Upper lobe of left lung (tissue), 6 donors: ENCODE measurements around the gene PECR. TPM values are rescaled to one million over a fixed set of nuclear protein-coding genes. Genes with fewer than 3 reads are reported as not detected.

Experiments used
- ATAC-seq, 2 donors: fragments of 200-7000 bp; cut with Tn5 transposase; one replicate each; pipeline ENCODE4 v1.9.1; 2022; ENCODE audit warnings: mild to moderate bottlenecking in 2 of 2, moderate library complexity in 2 of 2; ENCODE audit not compliant: low FRiP score in 2 of 2
- DNase-seq, 2 donors: peaks; one replicate each; pipeline ENCODE4 v3.0.0-alpha.2; 2019 to 2020
- H3K27ac ChIP-seq, 4 donors: fragments of 200-600 bp; sonication (generic); one replicate each; pipeline ENCODE4 v1.5.1; 2016 to 2019
- H3K27me3 ChIP-seq, 4 donors: fragments of 200-600 bp; sonication (generic); one replicate each; pipeline ENCODE4 v1.5.1; 2017 to 2019
- H3K36me3 ChIP-seq, 4 donors: fragments of 200-600 bp; sonication (generic); one replicate each; pipeline ENCODE4 v1.5.1; 2016 to 2019
- H3K4me1 ChIP-seq, 4 donors: fragments of 200-600 bp; sonication (generic); one replicate each; pipeline ENCODE4 v1.5.1; 2018 to 2019
- H3K4me3 ChIP-seq, 4 donors: fragments of 200-600 bp; sonication (generic); one replicate each; pipeline ENCODE4 v1.5.1; 2017 to 2019; ENCODE audit warnings: mild to moderate bottlenecking in 2 of 4, moderate library complexity in 1 of 4
- H3K9me3 ChIP-seq, 4 donors: fragments of 200-600 bp; sonication (generic); one replicate each; pipeline ENCODE4 v1.5.1; 2018 to 2019
- CTCF ChIP-seq, 6 experiments: fragments of 450-650 bp in 4 of 6; fragments of 200-600 bp in 2 of 6; sonication (generic) in 2 of 6; IDR thresholded peaks; one replicate each; pipeline ENCODE4 v1.5.1; 2016 to 2019; ENCODE audit warnings: antibody characterized with exemption in 6 of 6
- EP300 ChIP-seq, 4 donors: sonication (generic); formaldehyde crosslinking; IDR thresholded peaks; one replicate each; pipeline ENCODE4 v1.5.1; 2017; ENCODE audit warnings: antibody characterized with exemption in 4 of 4, control low read depth in 2 of 4
- POLR2A ChIP-seq, 4 donors: fragments of 450-650 bp; IDR thresholded peaks; one replicate each; pipeline ENCODE4 v1.5.1; 2016 to 2017; ENCODE audit warnings: antibody characterized with exemption in 4 of 4, mild to moderate bottlenecking in 2 of 4
- POLR2AphosphoS5 ChIP-seq, 2 donors: sonication (generic); formaldehyde crosslinking; IDR thresholded peaks; one replicate each; pipeline ENCODE4 v1.5.1; 2017; ENCODE audit warnings: antibody characterized with exemption in 2 of 2
- WGBS, 2 donors: methylation state at CpG; one replicate each; pipeline ENCODE4 v1.1.5; 2017 to 2018; 5-methylcytosine and 5-hydroxymethylcytosine counted together
- total RNA-seq, 6 donors: library from RNA; depleted of rRNA in 4 of 6; stranded (reverse); fragments of >200 nt in 4 of 6; gene quantifications; one replicate each; pipeline versions ENCODE4 v1.1.0 to v1.2.1, GENCODE V29; 2016 to 2021
- donor health status: DM: no; HTN: no; CAD: no; lungs with moderate emphysema.
- donor health status: DM: no; HTN: yes; CAD: no; lungs with severe emphysema.

The PECR gene
- total RNA-seq, result 10 to 100 TPM; 11.9 to 39.8 (median 20.3) TPM

GRCh38 chr2:216081487-216082116 lies at the start of gene PECR, which contains the start of gene TMEM169:
Gene PECR (minus strand): TSS chr2:216081809. CDS start chr2:216081741, 68 bp downstream.
Gene TMEM169 (plus strand): TSS chr2:216081919. CDS start chr2:216095964, 14,045 bp downstream.
- Histone ChIP-seq H3K27ac (peak within 1 kb of the TSS; percentile 56 to 78 (median 70)), H3K4me3 (peak within 1 kb of the TSS; percentile 58 to 82 (median 68))
- DNase-seq, result peak; percentile 93 to 97

GRCh38 chr2:216130346-216130971 lies 48.9 kb upstream of the PECR start:
- TF ChIP-seq POLR2AphosphoS5 (IDR thresholded peaks at IDR 0.05), result no peak
- ATAC-seq, result no peak

More at GRCh38 chr2:216081487-216082116, at the start of gene PECR, which contains the start of gene TMEM169:
- WGBS, 2 donors, result 0% methylated on average over 20 to 34 of the region's 44 CpGs
- TF ChIP-seq CTCF (IDR thresholded peaks at IDR 0.05) (no peak), EP300 (IDR thresholded peaks at IDR 0.05) (no peak), POLR2AphosphoS5 (IDR thresholded peaks at IDR 0.05) (peak in 1 of 2 donors; percentile 75), POLR2A (IDR thresholded peaks at IDR 0.05) (peak in 2 of 4 donors; percentile 22 to 67)
- ATAC-seq, result peak; percentile 96 to 99
- peaks cover 10 to 24% (median 22%) of the 10 kb centered on the region in 4 donors for H3K4me1 ChIP-seq
- no peaks in the 10 kb centered on the region for H3K9me3 ChIP-seq
- H3K36me3 ChIP-seq, result no peaks in the 10 kb centered on the region
- no peaks in the 10 kb centered on the region for H3K27me3 ChIP-seq

DNA sequence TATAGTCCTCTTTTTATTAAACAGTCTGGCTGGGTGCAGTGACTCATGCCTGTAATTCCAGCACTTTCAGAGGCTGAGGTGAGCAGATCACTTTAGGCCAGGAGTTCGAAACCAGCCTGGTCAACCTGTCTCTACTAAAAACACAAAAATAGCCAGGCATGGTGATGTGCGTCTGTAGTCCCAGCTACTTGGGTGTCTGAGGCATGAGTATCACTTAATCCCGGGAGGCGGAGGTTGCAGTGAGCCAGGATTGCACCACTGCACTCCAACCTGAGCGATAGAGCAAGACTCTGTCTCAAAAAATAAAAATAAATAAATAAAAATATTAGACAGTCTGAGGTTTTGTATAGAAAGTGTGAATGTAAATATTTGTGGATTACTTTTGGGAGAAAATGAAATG lies 45.3 kb upstream of the PECR start:
- Histone ChIP-seq H3K27me3 (no peaks in the 10 kb centered on the region), H3K9me3 (no peaks in the 10 kb centered on the region), H3K4me3 (no peak overlapping the region), H3K36me3 (peaks cover 35 to 99% (median 69%) of the 10 kb centered on the region in 4 donors), H3K4me1 (peaks cover 5 to 19% (median 15%) of the 10 kb centered on the region in 4 donors), H3K27ac (no peak overlapping the region)
- TF ChIP-seq EP300 (IDR thresholded peaks at IDR 0.05) (no peak), CTCF (IDR thresholded peaks at IDR 0.05) (no peak)
- DNase-seq (no peak), ATAC-seq (no peak)
- WGBS, 2 donors, result 81 to 91% methylated on average over 5 of the region's 5 CpGs

More at GRCh38 chr2:216130346-216130971, 48.9 kb upstream of the PECR start:
- Histone ChIP-seq H3K4me3 (no peak overlapping the region), H3K36me3 (peaks cover 34 to 99% (median 68%) of the 10 kb centered on the region in 4 donors), H3K4me1 (peaks cover 5 to 39% (median 18%) of the 10 kb centered on the region in 4 donors), H3K27me3 (no peaks in the 10 kb centered on the region), H3K9me3 (no peaks in the 10 kb centered on the region), H3K27ac (peak overlapping the region in 2 of 4 donors; percentile 9 to 32)
- no peak for DNase-seq
- WGBS, 2 donors, result 65 to 66% methylated on average over 6 of the region's 6 CpGs

DNA sequence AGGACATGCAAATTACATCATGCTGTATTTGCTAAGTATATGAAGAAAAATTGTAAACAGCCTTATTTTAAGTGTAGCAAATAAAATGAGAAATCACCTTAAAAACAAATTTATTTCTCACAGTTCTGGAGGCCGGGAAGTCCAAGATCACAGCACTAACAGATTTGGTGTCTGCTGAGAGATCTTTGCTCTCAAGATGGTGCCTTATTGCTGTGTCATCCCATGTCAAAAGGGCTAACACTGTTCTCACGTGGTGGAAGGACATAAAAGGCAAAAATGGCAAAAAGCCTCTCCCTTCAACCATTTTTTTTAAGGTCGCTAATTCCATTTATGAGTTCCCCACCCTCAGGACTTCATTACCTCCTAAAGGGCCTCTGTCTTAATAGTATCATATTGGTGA lies 39.6 kb upstream of the PECR start:
- DNase-seq (no peak), ATAC-seq (no peak)
- Histone ChIP-seq H3K9me3 (no peaks in the 10 kb centered on the region), H3K27me3 (no peaks in the 10 kb centered on the region), H3K36me3 (peaks cover 27 to 100% (median 73%) of the 10 kb centered on the region in 4 donors), H3K4me1 (peaks cover 3 to 27% (median 10%) of the 10 kb centered on the region in 4 donors), H3K4me3 (no peak overlapping the region), H3K27ac (no peak overlapping the region)
- TF ChIP-seq POLR2AphosphoS5 (IDR thresholded peaks at IDR 0.05) (no peak), POLR2A (IDR thresholded peaks at IDR 0.05) (no peak), EP300 (IDR thresholded peaks at IDR 0.05) (no peak), CTCF (IDR thresholded peaks at IDR 0.05) (no peak)
- 83 to 84% methylated on average over 3 of the region's 3 CpGs for WGBS, 2 donors

DNA sequence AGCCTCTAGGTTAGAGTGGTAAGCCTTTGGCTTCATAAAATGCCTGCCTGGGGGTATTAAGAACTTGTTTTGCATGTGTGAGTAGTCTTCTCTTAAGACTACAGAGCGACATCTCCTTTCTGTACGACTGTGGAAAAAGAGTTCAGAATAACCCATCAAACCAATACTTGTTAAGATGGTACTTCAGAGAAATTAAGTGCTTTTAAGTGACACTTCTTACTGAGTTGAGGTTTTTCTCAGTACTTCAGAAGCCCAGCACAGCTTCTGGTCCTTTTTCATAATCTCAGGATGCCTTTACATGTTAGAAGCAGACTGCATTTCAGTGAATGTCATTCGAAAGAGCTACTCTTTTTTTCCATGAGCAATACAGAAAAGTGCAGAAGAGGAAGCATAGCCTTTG lies 38.4 kb upstream of the PECR start:
- Histone ChIP-seq H3K9me3 (no peaks in the 10 kb centered on the region), H3K4me1 (peaks cover 15 to 38% (median 20%) of the 10 kb centered on the region in 4 donors), H3K27ac (no peak overlapping the region), H3K4me3 (no peak overlapping the region), H3K27me3 (no peaks in the 10 kb centered on the region), H3K36me3 (peaks cover 19 to 89% (median 61%) of the 10 kb centered on the region in 4 donors)
- DNase-seq, result no peak
- no peak for TF ChIP-seq POLR2AphosphoS5 (IDR thresholded peaks at IDR 0.05)
- no peak for TF ChIP-seq CTCF (IDR thresholded peaks at IDR 0.05)
- TF ChIP-seq POLR2A (IDR thresholded peaks at IDR 0.05), result no peak
- TF ChIP-seq EP300 (IDR thresholded peaks at IDR 0.05), result no peak
- 50 to 71% methylated on average over 3 of the region's 3 CpGs for WGBS, 2 donors
- ATAC-seq, result no peak
